Stimulated activated CD8-positive, alpha-beta memory T cell treated with anti-CD3 and anti-CD28 coated beads, Interleukin-4, amount 100 ng/mL, for 48 hours (primary cell): ENCODE results near the gene DNMBP.

ENCODE experiments used
- DNase-seq: peaks from one replicate; pipeline ENCODE4 v3.0.0-alpha.2; 2020

The DNMBP gene

GRCh38 chr10:100009793-100010676, at the start of gene DNMBP:
Gene DNMBP, minus strand, starts transcription at chr10:100009947. Its CDS starts 37,823 bp downstream, at chr10:99972124.
- peak; percentile 88 for DNase-seq

GRCh38 chr10:100057948-100058347, 48.2 kb upstream of the DNMBP start:
- DNase-seq, result no peak

GRCh38 chr10:100053686-100054460, 44.1 kb upstream of the DNMBP start:
- DNase-seq, result no peak

- DNase-seq, result peak; percentile 94
These were observed 36.3 kb upstream of the DNMBP start for GRCh38 chr10:100046021-100046486.

GRCh38 chr10:100045592-100045991, 35.8 kb upstream of the DNMBP start:
- DNase-seq, result no peak

GRCh38 chr10:100043796-100044195, 34.0 kb upstream of the DNMBP start:
- DNase-seq, result no peak

GRCh38 chr10:100043344-100043743, 33.6 kb upstream of the DNMBP start:
- DNase-seq, result no peak

- no peak for DNase-seq
These were observed 31.7 kb upstream of the DNMBP start for GRCh38 chr10:100041306-100042002.

- no peak for DNase-seq
These were observed 28.9 kb upstream of the DNMBP start for GRCh38 chr10:100038561-100039071.

- no peak for DNase-seq
These were observed 28.1 kb upstream of the DNMBP start for GRCh38 chr10:100037758-100038315.

- DNase-seq, result no peak
These were observed 27.1 kb upstream of the DNMBP start for GRCh38 chr10:100036850-100037249.

GRCh38 chr10:100033766-100034418, 24.1 kb upstream of the DNMBP start:
- no peak for DNase-seq

GRCh38 chr10:100027416-100027815, 17.7 kb upstream of the DNMBP start:
- no peak for DNase-seq

- no peak for DNase-seq
These were observed 15.8 kb upstream of the DNMBP start for GRCh38 chr10:100025576-100025975.

- no peak for DNase-seq
These were observed 15.0 kb upstream of the DNMBP start for GRCh38 chr10:100024748-100025147.

- DNase-seq, result no peak
These were observed 12.7 kb upstream of the DNMBP start for GRCh38 chr10:100022403-100022802.

GRCh38 chr10:100021322-100021721, 11.6 kb upstream of the DNMBP start:
- no peak for DNase-seq

- DNase-seq, result no peak
These were observed 11.1 kb upstream of the DNMBP start for GRCh38 chr10:100020886-100021253.

GRCh38 chr10:100020142-100020885, 10.6 kb upstream of the DNMBP start:
- no peak for DNase-seq

- DNase-seq, result no peak
These were observed 10.0 kb upstream of the DNMBP start for GRCh38 chr10:100019787-100020141.

GRCh38 chr10:100014071-100014762, 4.5 kb upstream of the DNMBP start:
- no peak for DNase-seq
